GM12892 (cell line): Measurements from ENCODE around the gene PRDM12.

Experiments used
- POLR2A ChIP-seq: IDR thresholded peaks from 2 replicates; pipeline ENCODE4 v1.6.1; 2011; ENCODE audit warnings: low read depth, low read length, control low read depth
- POLR2AphosphoS5 ChIP-seq: IDR thresholded peaks from 2 replicates; pipeline ENCODE4 v1.6.1; 2011; ENCODE audit warnings: low read depth, low read length, control low read depth
- TAF1 ChIP-seq: IDR thresholded peaks from 2 replicates; pipeline ENCODE4 v1.6.1; 2011; ENCODE audit warnings: low read depth, mild to moderate bottlenecking, control low read depth, low read length, borderline replicate concordance

DNA sequence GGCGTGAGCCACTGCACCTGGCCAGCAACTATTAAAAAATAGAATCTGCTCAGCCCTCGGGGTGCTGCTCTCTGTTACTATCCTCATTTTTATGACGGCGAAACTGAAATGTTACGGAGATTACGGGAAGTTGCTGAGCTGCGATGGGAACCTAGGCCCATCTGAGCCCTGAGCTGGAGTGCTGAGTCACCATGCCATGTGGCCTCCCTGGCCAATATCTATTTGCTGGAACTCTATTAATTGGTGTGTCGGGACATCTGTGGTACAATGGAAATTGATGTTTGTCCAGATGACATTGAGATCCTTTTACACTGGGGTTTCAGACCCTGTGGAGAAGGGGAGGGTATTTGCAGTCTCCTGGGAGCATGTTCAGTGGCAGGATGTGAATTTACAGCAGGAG lies 8.1 kb downstream of the PRDM12 start:
- TF ChIP-seq POLR2AphosphoS5 (no peak), POLR2A (no peak), TAF1 (no peak)
